ENCODE results near the gene OR8J1. TPM values are rescaled to one million over a fixed set of nuclear protein-coding genes. Genes with fewer than 3 reads are reported as not detected.

The OR8J1 gene, protein sequence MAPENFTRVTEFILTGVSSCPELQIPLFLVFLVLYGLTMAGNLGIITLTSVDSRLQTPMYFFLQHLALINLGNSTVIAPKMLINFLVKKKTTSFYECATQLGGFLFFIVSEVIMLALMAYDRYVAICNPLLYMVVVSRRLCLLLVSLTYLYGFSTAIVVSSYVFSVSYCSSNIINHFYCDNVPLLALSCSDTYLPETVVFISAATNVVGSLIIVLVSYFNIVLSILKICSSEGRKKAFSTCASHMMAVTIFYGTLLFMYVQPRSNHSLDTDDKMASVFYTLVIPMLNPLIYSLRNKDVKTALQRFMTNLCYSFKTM
- total RNA-seq (2022) (not detected in 2 replicates), Bru-seq, nascent RNA (not detected), BruChase-seq, experiment 1, labeled RNA remaining after a 2-hour chase (not detected), BruChase-seq, experiment 2, labeled RNA remaining after a 6-hour chase (not detected)
- long read RNA-seq = 0 reads

DNA sequence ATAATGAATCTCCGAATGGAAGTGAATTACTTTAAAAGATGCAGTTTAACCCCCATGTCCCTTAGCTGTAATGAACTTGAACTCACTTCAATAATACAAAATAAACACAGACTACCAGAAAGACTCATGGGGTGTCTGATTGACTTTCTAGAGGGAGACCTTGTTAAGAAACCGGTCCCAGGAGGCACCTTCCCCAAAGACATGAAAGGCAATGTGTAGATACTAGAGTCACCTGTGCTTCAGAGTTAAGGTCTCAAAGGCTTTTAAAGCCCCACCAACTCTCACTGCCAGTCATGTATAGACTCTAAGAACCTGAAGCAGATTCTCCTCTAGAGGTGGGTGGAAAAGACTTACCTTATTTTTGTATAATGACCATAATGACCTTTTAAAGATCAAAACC is at the start of gene OR8J1:
TSS of gene OR8J1 (plus strand) at position 301 of the 400 bp plus-strand sequence. CDS start 5,956 bp downstream, outside the sequence.
- Mint-ChIP-seq H3K4me3 (ENCODE audit: unreplicated experiment) (no peak within 1 kb of the TSS), H3K4me1 (ENCODE audit: low read depth, unreplicated experiment) (no peaks in the 10 kb centered on the region), H3K27me3 (ENCODE audit: insufficient read depth, unreplicated experiment) (no peaks in the 10 kb centered on the region), H3K36me3 (ENCODE audit: insufficient read depth, unreplicated experiment) (no peaks in the 10 kb centered on the region), H3K9me3 (ENCODE audit: unreplicated experiment) (no peaks in the 10 kb centered on the region), H3K27ac (ENCODE audit: unreplicated experiment) (no peak within 1 kb of the TSS)
- Histone ChIP-seq H3K4me1 (no peaks in the 10 kb centered on the region), H3K9me3 (no peaks in the 10 kb centered on the region), H3K4me3 (ENCODE audit: low read depth, low read length) (no peak within 1 kb of the TSS), H3K36me3 (ENCODE audit: control insufficient read depth, insufficient read depth, low read length) (no peaks in the 10 kb centered on the region), H3K27me3 (replicated peaks; ENCODE audit: control insufficient read depth, insufficient read depth, low read length) (no peaks in the 10 kb centered on the region)
- no peak for DNase-seq
- CTCF ChIA-PET = no interaction called here
- TF ChIP-seq, protein P1, sequence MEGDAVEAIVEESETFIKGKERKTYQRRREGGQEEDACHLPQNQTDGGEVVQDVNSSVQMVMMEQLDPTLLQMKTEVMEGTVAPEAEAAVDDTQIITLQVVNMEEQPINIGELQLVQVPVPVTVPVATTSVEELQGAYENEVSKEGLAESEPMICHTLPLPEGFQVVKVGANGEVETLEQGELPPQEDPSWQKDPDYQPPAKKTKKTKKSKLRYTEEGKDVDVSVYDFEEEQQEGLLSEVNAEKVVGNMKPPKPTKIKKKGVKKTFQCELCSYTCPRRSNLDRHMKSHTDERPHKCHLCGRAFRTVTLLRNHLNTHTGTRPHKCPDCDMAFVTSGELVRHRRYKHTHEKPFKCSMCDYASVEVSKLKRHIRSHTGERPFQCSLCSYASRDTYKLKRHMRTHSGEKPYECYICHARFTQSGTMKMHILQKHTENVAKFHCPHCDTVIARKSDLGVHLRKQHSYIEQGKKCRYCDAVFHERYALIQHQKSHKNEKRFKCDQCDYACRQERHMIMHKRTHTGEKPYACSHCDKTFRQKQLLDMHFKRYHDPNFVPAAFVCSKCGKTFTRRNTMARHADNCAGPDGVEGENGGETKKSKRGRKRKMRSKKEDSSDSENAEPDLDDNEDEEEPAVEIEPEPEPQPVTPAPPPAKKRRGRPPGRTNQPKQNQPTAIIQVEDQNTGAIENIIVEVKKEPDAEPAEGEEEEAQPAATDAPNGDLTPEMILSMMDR (IDR thresholded peaks at IDR 0.05; ENCODE audit: insufficient read depth in 1 of 2, low read depth in 1 of 2, low read length in 1 of 2, severe bottlenecking in 1 of 2, unreplicated experiment in 1 of 2) = no peak
- BruUV-seq (replicated peaks) = no TSS peak
- POLR2A ChIA-PET = no interaction called here
- intact Hi-C loops (cut with micrococcal nuclease; ENCODE audit: unreplicated experiment) = no loop called here

DNA sequence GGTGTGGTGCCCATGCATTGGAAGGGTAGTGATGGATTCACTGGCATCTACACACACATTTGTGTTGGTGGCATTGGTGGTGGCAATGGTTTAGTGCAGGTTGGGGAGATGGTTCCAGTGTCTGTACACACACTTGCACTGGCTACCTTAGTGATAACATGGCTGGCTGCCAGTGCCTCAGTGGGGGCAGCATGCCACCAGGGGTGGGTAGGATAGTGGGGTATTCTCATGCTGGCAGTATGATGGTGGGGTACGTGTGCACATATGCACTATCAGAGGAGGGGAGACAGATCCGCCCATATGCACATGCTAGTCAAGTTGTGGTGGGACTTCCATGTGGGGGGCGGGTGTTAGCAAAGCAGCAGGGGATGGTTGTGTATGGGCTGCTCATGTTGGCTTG is 46.3 kb upstream of the OR8J1 start:
- ChIA-PET CTCF (no interaction called here), POLR2A (no interaction called here)
- Histone ChIP-seq H3K9me3 (no peaks in the 10 kb centered on the region; the same call in 1 of the 2 replicates), H3K4me3 (ENCODE audit: low read depth, low read length) (no peak overlapping the region), H3K4me1 (no peaks in the 10 kb centered on the region), H3K36me3 (ENCODE audit: control insufficient read depth, insufficient read depth, low read length) (no peaks in the 10 kb centered on the region), H3K27me3 (replicated peaks; ENCODE audit: control insufficient read depth, insufficient read depth, low read length) (no peaks in the 10 kb centered on the region)
- no TSS peak for BruUV-seq (replicated peaks)
- H3K4me3 Mint-ChIP-seq (ENCODE audit: unreplicated experiment) = no peak overlapping the region
- intact Hi-C loops (cut with micrococcal nuclease; ENCODE audit: unreplicated experiment) = no loop called here
- DNase-seq = no peak
- no peaks in the 10 kb centered on the region for H3K4me1 Mint-ChIP-seq (ENCODE audit: low read depth, unreplicated experiment)
- no peaks in the 10 kb centered on the region for H3K9me3 Mint-ChIP-seq (ENCODE audit: unreplicated experiment)
- no peaks in the 10 kb centered on the region for H3K27me3 Mint-ChIP-seq (ENCODE audit: insufficient read depth, unreplicated experiment)
- no peak overlapping the region for H3K27ac Mint-ChIP-seq (ENCODE audit: unreplicated experiment)
- TF ChIP-seq, protein P1 (IDR thresholded peaks at IDR 0.05; ENCODE audit: insufficient read depth in 1 of 2, low read depth in 1 of 2, low read length in 1 of 2, severe bottlenecking in 1 of 2, unreplicated experiment in 1 of 2) = no peak
- H3K36me3 Mint-ChIP-seq (ENCODE audit: insufficient read depth, unreplicated experiment) = no peaks in the 10 kb centered on the region

DNA sequence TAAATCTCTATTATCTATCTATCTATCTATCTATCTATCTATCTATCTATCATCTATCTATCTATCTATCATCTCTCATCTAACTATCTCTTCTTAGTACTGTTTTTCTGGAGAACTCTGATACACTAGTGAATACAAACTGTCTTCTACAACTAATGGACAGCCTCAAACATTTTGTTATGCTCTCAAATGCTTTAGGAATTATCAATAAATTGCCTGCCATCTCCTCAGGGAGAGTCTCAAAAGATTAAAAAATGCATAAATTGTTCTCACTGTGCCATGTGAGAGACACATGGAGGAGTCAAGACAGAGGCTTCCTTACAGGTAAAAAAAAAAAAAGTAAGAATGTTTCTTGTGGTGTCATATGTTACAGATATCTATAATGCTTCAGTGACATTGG is 39.2 kb upstream of the OR8J1 start, which contains the start of gene OR8K3:
TSS of gene OR8K3 (plus strand) at position 301 of the 400 bp plus-strand sequence. CDS start 3,163 bp downstream, outside the sequence.
- CTCF ChIA-PET = no interaction called here
- Mint-ChIP-seq H3K4me1 (ENCODE audit: low read depth, unreplicated experiment) (no peaks in the 10 kb centered on the region), H3K9me3 (ENCODE audit: unreplicated experiment) (no peaks in the 10 kb centered on the region), H3K4me3 (ENCODE audit: unreplicated experiment) (no peak within 1 kb of the TSS), H3K27ac (ENCODE audit: unreplicated experiment) (no peak within 1 kb of the TSS), H3K27me3 (ENCODE audit: insufficient read depth, unreplicated experiment) (no peaks in the 10 kb centered on the region), H3K36me3 (ENCODE audit: insufficient read depth, unreplicated experiment) (no peaks in the 10 kb centered on the region)
- intact Hi-C loops (cut with micrococcal nuclease; ENCODE audit: unreplicated experiment) = no loop called here
- POLR2A ChIA-PET = no interaction called here
- Histone ChIP-seq H3K4me1 (no peaks in the 10 kb centered on the region), H3K27me3 (replicated peaks; ENCODE audit: control insufficient read depth, insufficient read depth, low read length) (no peaks in the 10 kb centered on the region), H3K9me3 (no peaks in the 10 kb centered on the region), H3K36me3 (ENCODE audit: control insufficient read depth, insufficient read depth, low read length) (no peaks in the 10 kb centered on the region), H3K4me3 (ENCODE audit: low read depth, low read length) (no peak within 1 kb of the TSS)
- no peak for DNase-seq
- TF ChIP-seq, protein P1 (IDR thresholded peaks at IDR 0.05; ENCODE audit: insufficient read depth in 1 of 2, low read depth in 1 of 2, low read length in 1 of 2, severe bottlenecking in 1 of 2, unreplicated experiment in 1 of 2) = no peak
- no TSS peak for BruUV-seq (replicated peaks)
